IMR-90 (cell line): ENCODE measurements around the gene EVL.

Source experiments
- BHLHE40 ChIP-seq: fragments of 150-350 bp; IDR thresholded peaks from 2 replicates; pipeline ENCODE4 v1.6.1; 2016; ENCODE audit warnings: mild to moderate bottlenecking, low read depth, low read length
- CEBPB ChIP-seq: IDR thresholded peaks from 2 replicates; pipeline ENCODE4 v1.6.1; 2012; ENCODE audit warnings: low read depth, low read length, improper control_type of control experiment
- CHD1 ChIP-seq: IDR thresholded peaks from 2 replicates; pipeline ENCODE4 v1.6.1; 2012; ENCODE audit warnings: low read depth, low read length, improper control_type of control experiment
- ELK1 ChIP-seq: fragments of 150-350 bp; IDR thresholded peaks from 2 replicates; pipeline ENCODE4 v1.6.1; 2016; ENCODE audit warnings: low read depth, mild to moderate bottlenecking, low read length, moderate library complexity, borderline replicate concordance
- FOS ChIP-seq: fragments of 150-350 bp; IDR thresholded peaks from 2 replicates; pipeline ENCODE4 v1.6.1; 2016; ENCODE audit warnings: low read depth, low read length
- MAZ ChIP-seq: IDR thresholded peaks from 2 replicates; pipeline ENCODE4 v1.6.1; 2012; ENCODE audit warnings: low read depth, mild to moderate bottlenecking, low read length, improper control_type of control experiment, moderate library complexity, borderline replicate concordance
- MXI1 ChIP-seq: IDR thresholded peaks from 2 replicates; pipeline ENCODE4 v1.6.1; 2012; ENCODE audit warnings: low read depth, mild to moderate bottlenecking, low read length, moderate library complexity, borderline replicate concordance
- NFE2L2 ChIP-seq: fragments of 150-350 bp; IDR thresholded peaks from 2 replicates; pipeline ENCODE4 v1.6.1; 2016; ENCODE audit warnings: low read depth, mild to moderate bottlenecking, low read length
- POLR2A ChIP-seq: IDR thresholded peaks from 2 replicates; pipeline ENCODE4 v1.6.1; 2012; ENCODE audit warnings: mild to moderate bottlenecking, low read depth, low read length
- RAD21 ChIP-seq: IDR thresholded peaks from 2 replicates; pipeline ENCODE4 v1.6.1; 2012; ENCODE audit warnings: low read length, improper control_type of control experiment
- RCOR1 ChIP-seq: IDR thresholded peaks from 2 replicates; pipeline ENCODE4 v1.6.1; 2012; ENCODE audit warnings: mild to moderate bottlenecking, low read length, improper control_type of control experiment; ENCODE audit not compliant: insufficient replicate concordance
- SMC3 ChIP-seq: fragments of 150-350 bp; IDR thresholded peaks from 2 replicates; pipeline ENCODE4 v1.6.1; 2016; ENCODE audit warnings: low read depth, mild to moderate bottlenecking, antibody characterized with exemption, low read length, moderate library complexity
- USF2 ChIP-seq: fragments of 150-350 bp; IDR thresholded peaks from 2 replicates; pipeline ENCODE4 v1.6.1; 2017; ENCODE audit warnings: mild to moderate bottlenecking, antibody characterized with exemption, low read length, low read depth
- TF ChIP-seq, protein P1 (sequence below): conservative IDR thresholded peaks from 2 replicates; pipeline ENCODE4 v1.5.1; 2012; ENCODE audit warnings: mild to moderate bottlenecking, low read depth, low read length, improper control_type of control experiment

- no peak for TF ChIP-seq ELK1
- TF ChIP-seq, protein P1, sequence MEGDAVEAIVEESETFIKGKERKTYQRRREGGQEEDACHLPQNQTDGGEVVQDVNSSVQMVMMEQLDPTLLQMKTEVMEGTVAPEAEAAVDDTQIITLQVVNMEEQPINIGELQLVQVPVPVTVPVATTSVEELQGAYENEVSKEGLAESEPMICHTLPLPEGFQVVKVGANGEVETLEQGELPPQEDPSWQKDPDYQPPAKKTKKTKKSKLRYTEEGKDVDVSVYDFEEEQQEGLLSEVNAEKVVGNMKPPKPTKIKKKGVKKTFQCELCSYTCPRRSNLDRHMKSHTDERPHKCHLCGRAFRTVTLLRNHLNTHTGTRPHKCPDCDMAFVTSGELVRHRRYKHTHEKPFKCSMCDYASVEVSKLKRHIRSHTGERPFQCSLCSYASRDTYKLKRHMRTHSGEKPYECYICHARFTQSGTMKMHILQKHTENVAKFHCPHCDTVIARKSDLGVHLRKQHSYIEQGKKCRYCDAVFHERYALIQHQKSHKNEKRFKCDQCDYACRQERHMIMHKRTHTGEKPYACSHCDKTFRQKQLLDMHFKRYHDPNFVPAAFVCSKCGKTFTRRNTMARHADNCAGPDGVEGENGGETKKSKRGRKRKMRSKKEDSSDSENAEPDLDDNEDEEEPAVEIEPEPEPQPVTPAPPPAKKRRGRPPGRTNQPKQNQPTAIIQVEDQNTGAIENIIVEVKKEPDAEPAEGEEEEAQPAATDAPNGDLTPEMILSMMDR = no peak
- no peak for TF ChIP-seq POLR2A
- no peak for TF ChIP-seq NFE2L2
- no peak for TF ChIP-seq USF2
- no peak for TF ChIP-seq FOS
- TF ChIP-seq SMC3 = no peak
- TF ChIP-seq RCOR1 = no peak
- no peak for TF ChIP-seq CEBPB
- no peak for TF ChIP-seq BHLHE40
- no peak for TF ChIP-seq MAZ
- TF ChIP-seq CHD1 = no peak
- TF ChIP-seq RAD21 = no peak
- no peak for TF ChIP-seq MXI1
Measured at GRCh38 chr14:100080206-100080605, 15.0 kb downstream of the EVL start.
